HCT116 (cell line): Measurements from ENCODE around the gene DHRS13. TPM values are rescaled to one million over a fixed set of nuclear protein-coding genes. Genes with fewer than 3 reads are reported as not detected.

Experiments used
- ATAC-seq: fragments of 200-7000 bp; cut with Tn5 transposase; 2 replicates; pipeline ENCODE4 v1.9.1; 2020; ENCODE audit warnings: mild to moderate bottlenecking, moderate library complexity
- BruUV-seq: library from RNA; stranded (reverse); fragments of 400-500 nt; replicated peaks from 2 replicates; lab custom pipeline; 2021; lab: Mats Ljungman, UMichigan
- CTCF ChIA-PET: fragments of 300-600 bp; sonication (Branson Sonifier 250); formaldehyde crosslinking; loops from one replicate; lab custom pipeline; 2021; ENCODE audit warnings: antibody characterized with exemption; lab: Charles Lee
- POLR2A ChIA-PET: fragments of 300-600, 350-600 bp; sonication (Branson Sonifier 250); formaldehyde crosslinking; loops from one replicate; lab custom pipeline; 2021; ENCODE audit warnings: antibody characterized with exemption; lab: Charles Lee
- RAD21 ChIA-PET, 2 experiments: fragments of 300-600 bp; sonication (Branson Sonifier 250); formaldehyde crosslinking; loops; one replicate each; lab custom pipeline; 2023; ENCODE audit warnings: low total read pairs in 2 of 2; ENCODE audit not compliant: uncharacterized antibody in 2 of 2, unreplicated experiment in 2 of 2, low non-redundant PET in 1 of 2; lab: Charles Lee
- DNase-seq: peaks from one replicate; pipeline ENCODE4 v3.0.0-alpha.2; 2010; ENCODE audit warnings: low read depth, low spot score
- H2AFZ ChIP-seq: fragments of 200-600 bp; shearing (Covaris generic), sonication (generic); 2 replicates; pipeline ENCODE4 v1.6.1; 2017; ENCODE audit warnings: low read depth, mixed run types, mixed read lengths, antibody characterized with exemption, low read length; ENCODE audit not compliant: poor library complexity, severe bottlenecking
- H3K27ac ChIP-seq: 2 replicates; pipeline ENCODE4 v1.5.1; 2012; ENCODE audit warnings: low read depth, low read length
- H3K27me3 ChIP-seq: fragments of 200-600 bp; sonication (generic); 2 replicates; pipeline ENCODE4 v1.6.1; 2016; ENCODE audit warnings: mixed run types, low read length, mixed read lengths; ENCODE audit not compliant: insufficient read depth
- H3K36me3 ChIP-seq, 2 experiments: fragments of 200-500 bp in 1 of 2; fragments of 200-600 bp in 1 of 2; sonication (Bioruptor generic) in 1 of 2; sonication (generic) in 1 of 2; 2 replicates each; pipeline versions ENCODE4 v1.5.1 to v1.6.1; 2014 to 2016; ENCODE audit warnings: low read length in 2 of 2, inconsistent platforms in 1 of 2, mixed read lengths in 1 of 2, mixed run types in 1 of 2; ENCODE audit not compliant: insufficient read depth in 2 of 2, control insufficient read depth in 1 of 2
- H3K4me1 ChIP-seq, 2 experiments: fragments of 200-600 bp in 1 of 2; sonication (generic) in 1 of 2; 2 replicates each; pipeline versions ENCODE4 v1.5.1 to v1.6.1; 2012 to 2017; ENCODE audit warnings: low read length in 2 of 2, inconsistent platforms in 1 of 2, mild to moderate bottlenecking in 1 of 2, mixed read lengths in 1 of 2, mixed run types in 1 of 2, moderate library complexity in 1 of 2; ENCODE audit not compliant: insufficient read depth in 2 of 2, control insufficient read depth in 1 of 2
- H3K4me2 ChIP-seq: fragments of 200-600 bp; sonication (generic); 2 replicates; pipeline ENCODE4 v1.6.1; 2017; ENCODE audit warnings: mixed run types, low read length, mixed read lengths
- H3K4me3 ChIP-seq, 2 experiments: fragments of 200-600 bp in 1 of 2; sonication (generic) in 1 of 2; replicated peaks in 1 of 2; 2 replicates each; pipeline ENCODE4 v1.5.1; 2011 to 2016; ENCODE audit warnings: low read length in 2 of 2, control low read depth in 1 of 2, low read depth in 1 of 2, mild to moderate bottlenecking in 1 of 2, mixed read lengths in 1 of 2, mixed run types in 1 of 2
- H3K79me2 ChIP-seq: fragments of 200-600 bp; sonication (generic); 2 replicates; pipeline ENCODE4 v1.6.1; 2017; ENCODE audit warnings: mild to moderate bottlenecking, mixed run types, low read length, moderate library complexity, mixed read lengths; ENCODE audit not compliant: insufficient read depth
- H3K9ac ChIP-seq: fragments of 200-600 bp; sonication (generic); 2 replicates; pipeline ENCODE4 v1.6.1; 2016; ENCODE audit warnings: low read length, mixed read lengths
- H3K9me2 ChIP-seq: fragments of 200-600 bp; sonication (generic), shearing (Covaris generic); 2 replicates; pipeline ENCODE4 v1.6.1; 2017; ENCODE audit warnings: mixed run types, mild to moderate bottlenecking, moderate library complexity; ENCODE audit not compliant: insufficient read depth
- H3K9me3 ChIP-seq, 2 experiments: fragments of 200-500 bp in 1 of 2; fragments of 200-600 bp in 1 of 2; sonication (Bioruptor generic) in 1 of 2; sonication (generic) in 1 of 2; 2 replicates each; pipeline ENCODE4 v1.6.1; 2014 to 2017; ENCODE audit warnings: low read length in 2 of 2, mixed read lengths in 2 of 2, inconsistent platforms in 1 of 2, low read depth in 1 of 2, mild to moderate bottlenecking in 1 of 2, mixed run types in 1 of 2, moderate library complexity in 1 of 2; ENCODE audit not compliant: control insufficient read depth in 1 of 2, insufficient read depth in 1 of 2
- H4K20me1 ChIP-seq: fragments of 200-600 bp; sonication (generic), shearing (Covaris generic); 2 replicates; pipeline ENCODE4 v1.6.1; 2017; ENCODE audit warnings: mixed run types, mild to moderate bottlenecking, moderate library complexity; ENCODE audit not compliant: insufficient read depth
- ATF3 ChIP-seq: IDR thresholded peaks from 2 replicates; pipeline ENCODE4 v1.6.1; 2012
- CBX3 ChIP-seq: IDR thresholded peaks from 2 replicates; pipeline ENCODE4 v1.6.1; 2012; ENCODE audit warnings: low read depth
- CTCF ChIP-seq, 3 experiments: fragments of 200-600 bp in 1 of 3; sonication (generic) in 1 of 3; IDR thresholded peaks in 2 of 3; conservative IDR thresholded peaks in 1 of 3; 2 replicates each; pipeline ENCODE4 v1.5.1; 2012 to 2017; ENCODE audit warnings: low read depth in 2 of 3, low read length in 2 of 3, antibody characterized with exemption in 1 of 3, borderline replicate concordance in 1 of 3, control low read depth in 1 of 3, mild to moderate bottlenecking in 1 of 3, mixed read lengths in 1 of 3, mixed run types in 1 of 3, moderate library complexity in 1 of 3; ENCODE audit not compliant: insufficient read depth in 1 of 3
- EGR1 ChIP-seq: IDR thresholded peaks from 2 replicates; pipeline ENCODE4 v1.6.1; 2012; ENCODE audit warnings: low read depth
- ELF1 ChIP-seq: IDR thresholded peaks from 2 replicates; pipeline ENCODE4 v1.6.1; 2012; ENCODE audit warnings: low read depth, borderline replicate concordance
- EZH2 ChIP-seq: fragments of 200-600 bp; sonication (generic); IDR thresholded peaks from 2 replicates; pipeline ENCODE4 v1.6.1; 2017; ENCODE audit warnings: antibody characterized with exemption, mixed run types
- FOSL1 ChIP-seq: IDR thresholded peaks from 2 replicates; pipeline ENCODE4 v1.6.1; 2012; ENCODE audit warnings: low read depth
- JUND ChIP-seq: IDR thresholded peaks from 2 replicates; pipeline ENCODE4 v1.6.1; 2012
- POLR2A ChIP-seq: IDR thresholded peaks from 2 replicates; pipeline ENCODE4 v1.7.0; 2011; ENCODE audit warnings: borderline replicate concordance; ENCODE audit not compliant: insufficient read depth, insufficient read length; ENCODE audit errors: extremely low read depth
- POLR2AphosphoS5 ChIP-seq: IDR thresholded peaks from 2 replicates; pipeline ENCODE4 v1.6.1; 2011; ENCODE audit warnings: mild to moderate bottlenecking, low read depth, low read length, moderate library complexity
- RAD21 ChIP-seq: IDR thresholded peaks from 2 replicates; pipeline ENCODE4 v1.6.1; 2012; ENCODE audit warnings: low read depth, mild to moderate bottlenecking
- SIN3A ChIP-seq: IDR thresholded peaks from 2 replicates; pipeline ENCODE4 v1.6.1; 2012; ENCODE audit warnings: low read depth
- SP1 ChIP-seq: IDR thresholded peaks from 2 replicates; pipeline ENCODE4 v1.6.1; 2012; ENCODE audit warnings: low read depth
- SRF ChIP-seq: IDR thresholded peaks from 2 replicates; pipeline ENCODE4 v1.6.1; 2012; ENCODE audit warnings: low read depth
- TCF7L2 ChIP-seq: IDR thresholded peaks from 2 replicates; pipeline ENCODE4 v1.7.0; 2011; ENCODE audit warnings: borderline replicate concordance, inconsistent platforms; ENCODE audit not compliant: insufficient read depth, insufficient read length; ENCODE audit errors: extremely low read depth
- YY1 ChIP-seq: IDR thresholded peaks from 2 replicates; pipeline ENCODE4 v1.6.1; 2011; ENCODE audit warnings: low read length, low read depth, moderate library complexity, mild to moderate bottlenecking; ENCODE audit not compliant: insufficient replicate concordance; ENCODE audit errors: extremely low read depth
- ZBTB33 ChIP-seq: IDR thresholded peaks from 2 replicates; pipeline ENCODE4 v1.6.1; 2011; ENCODE audit warnings: mild to moderate bottlenecking, low read length, moderate library complexity; ENCODE audit not compliant: insufficient replicate concordance; ENCODE audit errors: extremely low read depth
- intact Hi-C: fragments of 100-400 bp; cut with micrococcal nuclease; formaldehyde crosslinking; loops from 2 replicates; pipeline ENCODE4 v1.10.0; 2022
- total RNA-seq: library from RNA; stranded (reverse); gene quantifications from one replicate; pipeline ENCODE4 v1.2.1, GENCODE V29; 2021; ENCODE audit not compliant: unreplicated experiment

Gene DHRS13
- total RNA-seq, 1 experiment from 2014 or later: 13.5 TPM

- no peak overlapping the region for H3K4me3 ChIP-seq
- no peak for DNase-seq
- intact Hi-C loops: no loop called here
- peaks cover 9 to 17% of the 10 kb centered on the region in 2 experiments; a peak in 3 of 4 replicates for H3K36me3 ChIP-seq
- ChIA-PET POLR2A (no interaction called here), CTCF (no interaction called here), RAD21 (no interaction called here)
- H3K27me3 ChIP-seq: no peaks in the 10 kb centered on the region
- no peaks in the 10 kb centered on the region for H3K79me2 ChIP-seq
- TF ChIP-seq CTCF (IDR thresholded peaks at IDR 0.05 in 2 of 3, conservative IDR thresholded peaks at IDR 0.05 in 1 of 3; ENCODE audit: borderline replicate concordance in 1 of 3, insufficient read depth in 1 of 3, low read depth in 2 of 3, low read length in 2 of 3): no peak
- TF ChIP-seq SRF: no peak
- no peak for TF ChIP-seq POLR2AphosphoS5
- no peak for TF ChIP-seq FOSL1
- TF ChIP-seq ELF1: no peak
- TF ChIP-seq SP1: no peak
- no peak for TF ChIP-seq ZBTB33
- TF ChIP-seq TCF7L2: no peak
- no peak for TF ChIP-seq SIN3A
- TF ChIP-seq CBX3: no peak
- TF ChIP-seq POLR2A: no peak
- TF ChIP-seq YY1: no peak
- TF ChIP-seq EZH2: no peak
- TF ChIP-seq ATF3: no peak
- TF ChIP-seq RAD21: no peak
- no peak for TF ChIP-seq EGR1
- no peak for TF ChIP-seq JUND
- ATAC-seq: no peak
- no peak overlapping the region for H3K4me2 ChIP-seq
- no peaks in the 10 kb centered on the region for H4K20me1 ChIP-seq
- H2AFZ ChIP-seq: no peak overlapping the region
- peaks cover 0 to 5% of the 10 kb centered on the region in 2 experiments; a peak in 1 of 4 replicates for H3K4me1 ChIP-seq
- H3K9ac ChIP-seq: no peak overlapping the region
- H3K9me3 ChIP-seq: no peaks in the 10 kb centered on the region
- no peaks in the 10 kb centered on the region for H3K9me2 ChIP-seq
- no peak overlapping the region for H3K27ac ChIP-seq
- BruUV-seq: no TSS peak
These were observed 40.3 kb downstream of the DHRS13 start for GRCh38 chr17:28862561-28862960.
